GM04503 (cell line): ENCODE measurements around the gene SSR2.
"Not testable (repeated sequence)": the region's sequence is repeated elsewhere in the genome, so short reads cannot be mapped to it uniquely, and the experiment has no call there.

ENCODE experiments used
- DNase-seq: peaks from one replicate; pipeline ENCODE4 v3.0.0-alpha.2; 2012; ENCODE audit warnings: low read depth

The SSR2 gene

DNA sequence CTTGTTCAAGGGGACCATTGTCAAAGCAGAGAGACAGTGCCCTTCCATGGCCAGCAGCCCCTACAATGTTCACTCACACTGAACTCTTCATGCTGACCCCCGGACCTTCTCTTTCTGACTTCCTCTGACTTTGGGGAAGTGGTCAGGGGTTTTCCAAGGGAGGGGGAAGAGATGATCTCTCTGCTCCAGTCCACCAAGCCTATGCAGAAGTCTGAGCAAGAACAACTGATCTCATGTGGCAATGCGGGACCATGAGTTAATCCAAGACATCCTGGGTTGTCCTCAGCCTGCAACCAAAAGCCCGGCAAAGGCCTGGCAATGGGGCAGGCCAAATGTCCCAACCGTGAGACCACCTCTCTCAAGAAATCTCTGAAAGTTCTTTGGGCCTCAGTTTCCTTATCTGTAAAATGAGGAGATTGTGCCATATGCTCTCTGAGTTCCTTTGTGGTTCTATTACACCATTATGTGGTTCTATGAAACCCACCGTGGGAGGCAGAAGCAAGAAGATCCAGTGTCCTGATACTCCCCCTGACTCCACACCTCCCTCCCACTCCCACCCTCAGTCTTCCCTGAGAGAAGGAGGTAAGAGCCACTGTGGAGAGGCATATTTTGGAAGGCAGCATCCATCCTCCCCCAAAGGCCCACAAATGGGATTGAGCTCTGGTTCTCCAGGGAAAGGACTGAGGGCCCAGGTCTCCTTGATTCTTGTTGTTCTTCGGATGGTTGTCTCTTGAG is 30.6 kb downstream of the SSR2 start:
- no peak for DNase-seq

- no peak for DNase-seq
Measured at GRCh38 chr1:155989242-155990004, 31.3 kb downstream of the SSR2 start.

GRCh38 chr1:155984903-155985645 is 35.7 kb downstream of the SSR2 start:
- DNase-seq = not testable (repeated sequence)

DNA sequence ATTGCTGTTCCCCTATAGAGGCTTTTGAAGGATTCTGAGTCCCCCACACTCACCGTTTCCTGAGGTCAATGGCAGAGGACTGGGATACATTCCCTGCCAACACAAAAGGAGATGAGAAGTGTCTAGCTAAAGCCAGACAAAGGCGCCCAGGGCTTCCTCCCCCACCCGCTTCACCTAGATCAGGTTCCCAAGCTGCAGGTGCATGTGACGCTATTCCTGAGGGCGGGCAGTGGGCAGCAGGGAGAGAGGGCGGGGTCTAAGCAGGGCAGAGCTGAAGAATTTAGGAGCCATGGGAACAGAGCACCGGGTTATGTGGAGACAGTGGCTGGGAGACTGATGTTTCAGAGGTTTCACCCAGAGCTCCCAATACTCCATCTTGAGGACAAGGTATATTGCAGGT is 36.4 kb downstream of the SSR2 start:
- no peak for DNase-seq

DNA sequence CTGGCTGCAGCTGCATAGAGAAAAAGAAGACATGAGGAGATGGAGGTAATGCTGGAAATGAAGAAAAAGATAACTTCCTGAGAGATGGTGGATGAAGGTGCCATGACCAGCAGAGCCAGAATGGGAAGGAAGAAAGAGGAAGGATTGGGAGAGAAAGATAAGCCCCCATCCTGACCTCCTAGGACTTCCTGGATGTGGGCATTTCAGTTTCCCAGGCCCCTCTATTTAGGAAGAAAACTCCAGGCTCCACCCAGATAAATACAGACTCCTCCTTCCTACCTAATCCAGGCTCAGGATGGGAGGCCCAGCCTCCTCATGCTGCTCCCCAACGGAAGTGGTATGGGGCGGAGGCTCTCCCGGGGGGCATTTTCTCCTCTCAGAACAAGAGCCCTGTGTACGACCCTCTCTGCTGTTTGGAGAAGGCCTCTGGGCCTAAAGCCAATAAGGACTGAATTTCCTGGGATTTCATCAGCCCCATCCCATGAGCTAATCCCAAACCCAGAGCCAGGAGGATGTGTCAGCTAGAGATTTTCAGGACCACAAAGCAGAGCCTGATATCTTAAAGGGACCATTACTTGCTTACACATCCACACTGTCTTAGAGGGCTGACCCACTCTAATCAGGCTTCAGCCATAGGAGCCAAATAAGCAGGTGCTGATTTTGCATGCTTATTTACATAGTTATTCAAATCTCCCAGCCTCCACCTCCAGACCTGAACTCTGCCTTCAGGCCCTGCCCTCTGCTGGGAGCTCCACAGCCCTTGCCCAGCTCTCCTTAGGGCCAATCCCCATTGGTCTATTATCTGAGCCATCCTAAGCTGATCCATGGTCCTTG is 37.3 kb downstream of the SSR2 start:
- peak; percentile 97 for DNase-seq

- DNase-seq = no peak
Measured at GRCh38 chr1:155982106-155982505, 38.6 kb downstream of the SSR2 start.

GRCh38 chr1:155981266-155982088 is 39.3 kb downstream of the SSR2 start:
- DNase-seq = peak; percentile 77

DNA sequence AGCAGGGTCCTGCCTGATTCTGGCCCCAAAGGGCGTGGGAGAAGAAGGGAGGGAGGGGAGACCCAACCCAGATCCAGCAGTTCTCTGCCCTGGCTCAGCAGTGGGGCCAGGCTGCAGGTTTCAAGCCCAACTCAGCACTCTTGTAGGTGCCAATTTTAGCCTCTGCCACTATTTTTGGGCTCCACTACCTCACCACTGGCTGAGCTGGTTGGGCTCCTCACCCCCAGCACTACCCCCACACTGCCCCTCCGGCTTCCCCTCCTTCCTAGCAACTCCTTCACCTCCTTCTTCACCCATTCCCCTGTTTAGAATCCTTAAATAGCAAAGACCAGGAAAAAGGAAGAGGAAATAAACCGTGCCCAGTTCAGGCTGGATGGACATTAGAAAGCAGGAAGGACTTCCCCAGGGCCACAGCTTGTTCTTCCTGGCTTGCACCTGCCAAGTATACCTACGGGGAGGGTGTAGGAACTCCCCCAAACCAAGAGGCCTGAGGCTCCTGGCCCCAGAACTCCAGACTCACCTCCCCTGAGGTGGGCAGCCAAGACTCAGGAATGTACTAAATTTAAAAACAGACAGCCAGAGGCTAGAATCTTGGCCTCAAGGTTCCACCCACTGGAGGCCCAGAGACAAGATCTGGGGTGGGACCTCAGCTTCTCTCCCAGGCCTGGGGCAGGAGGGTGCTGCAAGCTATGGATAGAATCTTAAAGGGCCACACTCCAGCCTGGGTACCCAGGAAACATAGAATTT is 41.0 kb downstream of the SSR2 start:
- DNase-seq = no peak

GRCh38 chr1:155978973-155979429 is 41.8 kb downstream of the SSR2 start:
- no peak for DNase-seq

DNA sequence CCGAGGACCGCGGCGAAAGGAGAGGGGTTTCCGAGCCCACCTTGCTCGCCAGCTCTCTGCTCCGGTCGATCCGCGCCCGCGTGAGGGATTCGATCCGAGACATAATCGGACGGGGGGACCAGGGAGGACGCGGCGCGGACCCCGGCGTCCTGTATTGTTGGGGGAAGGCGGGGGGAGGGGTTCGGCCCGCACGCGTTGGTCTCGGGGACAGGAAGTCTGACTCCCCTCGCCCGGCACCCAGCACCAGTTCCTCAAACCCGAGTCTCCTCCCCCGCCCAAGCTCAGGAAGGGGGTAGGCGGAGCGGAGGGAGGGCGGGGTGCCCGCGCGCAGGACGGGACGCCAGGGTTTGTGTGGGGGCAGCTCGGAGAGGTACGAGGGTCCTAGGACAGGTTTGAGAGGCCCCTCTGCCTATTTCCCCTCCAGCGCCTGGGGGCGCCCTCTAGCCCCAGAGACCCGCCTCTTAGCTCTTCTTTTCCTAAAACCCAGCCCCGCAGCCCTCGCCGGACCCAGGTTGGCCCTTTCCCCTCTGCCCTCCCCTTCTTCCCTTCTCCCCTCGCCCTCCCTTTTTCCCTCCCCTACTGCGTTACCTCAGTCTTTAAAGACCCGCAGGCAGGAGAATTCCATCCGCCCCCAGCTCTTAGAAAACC is 42.3 kb downstream of the SSR2 start, which contains the start of gene ARHGEF2:
ARHGEF2 (minus strand) TSS at position 223 of the 648 bp plus-strand sequence; CDS start at position 103, 120 bp downstream.
- no peak for DNase-seq

DNA sequence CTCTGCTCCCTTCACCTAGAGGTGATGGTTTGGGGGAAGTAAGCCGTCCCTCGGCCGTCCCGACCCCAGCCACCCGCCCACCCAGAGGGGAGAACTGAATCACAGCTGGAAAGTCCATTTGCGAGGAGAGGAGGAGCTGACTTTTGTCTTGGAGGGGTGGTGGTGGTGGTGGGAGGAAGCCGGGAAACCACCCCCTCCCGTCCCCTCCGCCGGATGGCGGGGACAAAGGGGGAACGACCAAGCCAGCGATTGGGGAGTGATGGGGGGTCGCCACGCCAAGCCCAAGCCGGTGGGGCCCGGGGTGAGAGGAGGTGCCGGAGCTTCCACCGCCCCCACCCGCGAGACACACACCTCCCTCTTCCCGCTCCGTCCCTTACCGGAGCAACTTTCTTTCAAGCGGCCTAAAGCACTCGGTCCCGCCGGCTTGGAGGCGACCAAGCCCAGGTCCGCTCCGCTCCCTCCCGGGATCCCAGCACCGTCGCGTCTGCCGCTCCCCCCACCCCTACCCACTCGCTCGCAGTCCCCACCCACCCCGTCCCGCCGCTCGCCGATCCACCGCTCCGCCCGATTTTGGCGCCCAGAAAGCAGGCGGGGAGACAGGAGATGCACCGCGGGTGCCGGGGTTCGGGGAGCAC is 42.9 kb downstream of the SSR2 start:
- no peak for DNase-seq

GRCh38 chr1:155976913-155977689 is 43.6 kb downstream of the SSR2 start:
- no peak for DNase-seq

GRCh38 chr1:155976062-155976912 is 44.5 kb downstream of the SSR2 start:
- DNase-seq = peak; percentile 36

GRCh38 chr1:155975375-155976061 is 45.2 kb downstream of the SSR2 start:
- no peak for DNase-seq

DNA sequence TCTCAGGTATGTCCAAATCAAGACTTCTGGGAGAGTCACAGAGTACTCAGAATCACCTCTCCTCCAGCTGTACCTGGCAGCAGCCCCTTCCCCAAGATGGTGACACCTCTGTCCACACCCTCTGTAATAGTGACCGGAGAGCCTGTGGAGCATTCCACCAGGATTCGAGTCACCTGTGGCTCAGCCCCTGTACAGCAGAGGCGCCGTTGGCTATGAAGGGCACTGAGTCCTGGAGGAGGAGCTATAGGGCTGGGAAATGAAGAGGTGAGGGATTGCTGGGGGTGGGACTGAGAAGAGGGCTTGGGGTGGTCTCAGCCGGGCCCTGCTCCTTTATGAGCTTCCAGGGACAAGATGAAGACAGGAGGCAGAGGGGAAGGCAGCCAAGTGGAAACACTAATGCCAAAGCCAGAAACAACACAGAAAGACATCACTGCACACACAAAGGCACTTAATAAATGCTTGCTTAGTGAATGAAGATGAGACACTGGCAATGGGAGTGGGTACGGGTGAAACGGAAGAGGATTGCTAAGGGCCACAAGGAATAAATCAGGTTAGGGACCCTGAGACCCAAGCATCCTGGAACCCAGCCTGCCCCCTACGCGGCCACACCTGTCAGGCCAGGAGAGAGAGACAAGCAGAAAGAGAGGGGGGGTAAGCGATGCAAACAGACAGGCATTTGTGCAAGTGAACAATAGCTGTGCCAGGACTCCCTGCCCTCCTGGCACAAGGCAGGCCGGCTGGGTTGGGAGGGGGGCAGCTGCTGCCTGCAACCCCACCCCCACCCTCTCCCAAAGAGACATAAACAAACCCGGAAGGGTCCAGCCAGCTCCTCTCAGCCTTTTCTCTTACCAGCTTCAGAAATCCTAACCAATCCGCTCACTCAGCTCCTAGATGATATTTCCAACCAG is 46.3 kb downstream of the SSR2 start:
- DNase-seq = no peak

DNA sequence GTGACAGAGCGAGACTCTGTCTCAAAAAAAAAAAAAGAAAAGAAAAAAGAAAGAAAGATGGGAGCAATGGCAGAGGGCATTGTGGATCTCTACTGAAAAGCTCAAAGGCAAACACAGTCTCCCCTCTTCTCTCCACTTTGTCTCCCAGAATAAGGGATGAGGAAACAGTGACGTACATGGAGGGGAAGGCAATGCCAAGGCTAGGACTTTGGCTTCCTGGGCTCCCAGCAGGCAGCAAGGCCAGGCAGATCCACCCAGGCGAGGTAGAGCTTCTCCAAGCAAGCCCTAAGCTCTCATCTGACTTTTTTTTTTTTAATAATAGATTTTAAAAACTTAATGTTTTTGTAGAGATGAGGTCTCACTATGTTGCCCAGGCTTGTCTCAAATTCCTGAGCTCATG is 47.0 kb downstream of the SSR2 start:
- no peak for DNase-seq
